ENCODE results near the gene CALN1.

DNA sequence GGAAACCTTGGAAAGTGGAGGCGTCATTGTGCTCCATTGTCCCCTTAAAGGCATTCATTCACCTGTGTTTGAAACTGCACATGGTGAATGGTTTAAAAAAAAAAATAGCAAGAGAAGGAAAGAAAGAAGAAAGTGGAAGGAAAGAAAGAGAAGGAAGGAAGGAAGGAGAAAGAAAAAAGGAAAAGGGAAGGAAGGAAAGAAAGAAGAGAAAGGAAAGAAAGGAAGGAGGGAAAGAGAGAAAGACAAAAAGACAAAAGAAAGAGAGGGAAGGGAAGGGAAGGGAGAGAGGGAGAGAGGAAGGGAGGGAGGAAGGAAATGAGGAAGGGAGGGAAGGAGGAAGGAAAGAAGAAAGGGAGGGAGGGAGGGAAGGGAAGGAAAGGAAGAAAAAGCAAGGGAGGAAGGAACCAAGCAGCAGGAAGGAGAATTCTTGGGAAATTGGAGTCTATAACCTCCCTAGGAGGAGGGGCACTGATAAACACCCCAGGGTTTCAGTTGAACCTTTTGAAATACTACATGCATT, 66.9 kb downstream of the CALN1 start:
- TF ChIP-seq, protein P1, sequence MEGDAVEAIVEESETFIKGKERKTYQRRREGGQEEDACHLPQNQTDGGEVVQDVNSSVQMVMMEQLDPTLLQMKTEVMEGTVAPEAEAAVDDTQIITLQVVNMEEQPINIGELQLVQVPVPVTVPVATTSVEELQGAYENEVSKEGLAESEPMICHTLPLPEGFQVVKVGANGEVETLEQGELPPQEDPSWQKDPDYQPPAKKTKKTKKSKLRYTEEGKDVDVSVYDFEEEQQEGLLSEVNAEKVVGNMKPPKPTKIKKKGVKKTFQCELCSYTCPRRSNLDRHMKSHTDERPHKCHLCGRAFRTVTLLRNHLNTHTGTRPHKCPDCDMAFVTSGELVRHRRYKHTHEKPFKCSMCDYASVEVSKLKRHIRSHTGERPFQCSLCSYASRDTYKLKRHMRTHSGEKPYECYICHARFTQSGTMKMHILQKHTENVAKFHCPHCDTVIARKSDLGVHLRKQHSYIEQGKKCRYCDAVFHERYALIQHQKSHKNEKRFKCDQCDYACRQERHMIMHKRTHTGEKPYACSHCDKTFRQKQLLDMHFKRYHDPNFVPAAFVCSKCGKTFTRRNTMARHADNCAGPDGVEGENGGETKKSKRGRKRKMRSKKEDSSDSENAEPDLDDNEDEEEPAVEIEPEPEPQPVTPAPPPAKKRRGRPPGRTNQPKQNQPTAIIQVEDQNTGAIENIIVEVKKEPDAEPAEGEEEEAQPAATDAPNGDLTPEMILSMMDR (IDR thresholded peaks at IDR 0.05; ENCODE audit: insufficient read depth, low read depth, low read length): no peak
- no peak for TF ChIP-seq EZH2 (IDR thresholded peaks at IDR 0.05; ENCODE audit: insufficient read depth, low read length)

All from astrocyte (in vitro differentiated cells and primary cell).